IMR-90 (cell line): ENCODE results near the gene HIF1A. TPM values are rescaled to one million over a fixed set of nuclear protein-coding genes. Genes with fewer than 3 reads are reported as not detected.
A peak's percentile ranks its signal among the peaks of the same experiment; 100 is the strongest.

Source experiments
- ATAC-seq: fragments of 200-7000 bp; cut with Tn5 transposase; 2 replicates; pipeline ENCODE4 v1.9.1; 2020; ENCODE audit warnings: low read depth, mild to moderate bottlenecking, moderate library complexity
- BruUV-seq: library from RNA; stranded (reverse); fragments of 400-500 nt; replicated peaks from 2 replicates; lab custom pipeline; 2021; lab: Mats Ljungman, UMichigan
- CTCF ChIA-PET: fragments of 300-600 bp; formaldehyde crosslinking; extraction: SDS; loops from one replicate; lab custom pipeline; 2021; ENCODE audit warnings: antibody characterized with exemption; lab: Yijun Ruan, JAX
- POLR2A ChIA-PET: fragments of 300-600 bp; sonication (Branson Sonifier 250); formaldehyde crosslinking; loops from one replicate; lab custom pipeline; 2022; ENCODE audit warnings: antibody characterized with exemption; ENCODE audit not compliant: unreplicated experiment; lab: Charles Lee
- DNase-seq: peaks from one replicate; pipeline ENCODE4 v3.0.0; 2013
- H2AFZ ChIP-seq: replicated peaks from 2 replicates; pipeline ENCODE3; 2013; ENCODE audit warnings: low read length, mild to moderate bottlenecking; ENCODE audit not compliant: poor library complexity
- H2AK5ac ChIP-seq: 2 replicates; pipeline ENCODE4 v1.6.1; 2013; ENCODE audit warnings: low read depth, low read length, inconsistent platforms
- H2AK9ac ChIP-seq: replicated peaks from 2 replicates; pipeline ENCODE3; 2013; ENCODE audit warnings: mild to moderate bottlenecking, low read depth, low read length, moderate library complexity; ENCODE audit not compliant: poor library complexity
- H2BK120ac ChIP-seq: 2 replicates; pipeline ENCODE4 v1.6.1; 2013; ENCODE audit warnings: low read depth, low read length, inconsistent platforms
- H2BK15ac ChIP-seq: 3 replicates; pipeline ENCODE4 v1.6.1; 2013; ENCODE audit warnings: low read depth, low read length, inconsistent platforms
- H2BK20ac ChIP-seq: 2 replicates; pipeline ENCODE4 v1.6.1; 2013; ENCODE audit warnings: low read depth, mild to moderate bottlenecking, inconsistent platforms, low read length, moderate library complexity
- H2BK5ac ChIP-seq: 2 replicates; pipeline ENCODE4 v1.6.1; 2013; ENCODE audit warnings: mild to moderate bottlenecking, low read depth, low read length, inconsistent platforms; ENCODE audit not compliant: poor library complexity, severe bottlenecking
- H3K14ac ChIP-seq: replicated peaks from 2 replicates; pipeline ENCODE4 v1.6.1; 2013; ENCODE audit warnings: low read depth, low read length, inconsistent platforms
- H3K18ac ChIP-seq: 2 replicates; pipeline ENCODE4 v1.6.1; 2013; ENCODE audit warnings: low read depth, low read length, control low read depth
- H3K23ac ChIP-seq: 2 replicates; pipeline ENCODE4 v1.6.1; 2013; ENCODE audit warnings: low read depth, low read length, inconsistent platforms
- H3K27ac ChIP-seq: 2 replicates; pipeline ENCODE4 v1.5.1; 2013; ENCODE audit warnings: mild to moderate bottlenecking, control low read depth, low read length; ENCODE audit not compliant: insufficient read depth
- H3K27me3 ChIP-seq: 2 replicates; pipeline ENCODE4 v1.6.1; 2013; ENCODE audit warnings: low read length; ENCODE audit not compliant: control insufficient read depth, insufficient read depth
- H3K36me3 ChIP-seq: 2 replicates; pipeline ENCODE4 v1.6.1; 2013; ENCODE audit warnings: low read length, mixed read lengths; ENCODE audit not compliant: control insufficient read depth, insufficient read depth
- H3K4ac ChIP-seq: 2 replicates; pipeline ENCODE4 v1.6.1; 2013; ENCODE audit warnings: low read depth, low read length, inconsistent platforms
- H3K4me1 ChIP-seq: 2 replicates; pipeline ENCODE4 v1.6.1; 2013; ENCODE audit warnings: low read length, mixed read lengths; ENCODE audit not compliant: control insufficient read depth, insufficient read depth
- H3K4me2 ChIP-seq: 2 replicates; pipeline ENCODE4 v1.6.1; 2013; ENCODE audit warnings: low read depth, mild to moderate bottlenecking, control low read depth, low read length, moderate library complexity
- H3K4me3 ChIP-seq: 2 replicates; pipeline ENCODE4 v1.5.1; 2013; ENCODE audit warnings: low read depth, mild to moderate bottlenecking, control low read depth, low read length, moderate library complexity; ENCODE audit not compliant: insufficient read depth
- H3K56ac ChIP-seq: 2 replicates; pipeline ENCODE4 v1.6.1; 2013; ENCODE audit warnings: low read length, inconsistent platforms; ENCODE audit not compliant: insufficient read depth; ENCODE audit errors: extremely low read depth
- H3K79me1 ChIP-seq, 2 experiments: 2 replicates each; pipeline ENCODE4 v1.6.1; 2013; ENCODE audit warnings: low read length in 2 of 2, inconsistent platforms in 1 of 2, low read depth in 1 of 2
- H3K9ac ChIP-seq: 2 replicates; pipeline ENCODE4 v1.6.1; 2013; ENCODE audit warnings: low read depth, low read length, control low read depth
- H3K9me1 ChIP-seq: 2 replicates; pipeline ENCODE4 v1.6.1; 2013; ENCODE audit warnings: low read length, inconsistent platforms; ENCODE audit not compliant: insufficient read depth
- H3K9me3 ChIP-seq: 2 replicates; pipeline ENCODE4 v1.6.1; 2013; ENCODE audit warnings: low read length; ENCODE audit not compliant: control insufficient read depth, insufficient read depth
- H4K20me1 ChIP-seq: 2 replicates; pipeline ENCODE4 v1.6.1; 2013; ENCODE audit warnings: low read length, inconsistent platforms; ENCODE audit not compliant: insufficient read depth
- H4K5ac ChIP-seq: 2 replicates; pipeline ENCODE4 v1.6.1; 2013; ENCODE audit warnings: mild to moderate bottlenecking, low read depth, low read length, control low read depth
- H4K8ac ChIP-seq, 2 experiments: 2 replicates each; pipeline ENCODE4 v1.6.1; 2013; ENCODE audit warnings: low read depth in 2 of 2, low read length in 2 of 2, control low read depth in 1 of 2, inconsistent platforms in 1 of 2
- H4K91ac ChIP-seq: 2 replicates; pipeline ENCODE4 v1.6.1; 2013; ENCODE audit warnings: low read depth, low read length, inconsistent platforms; ENCODE audit not compliant: insufficient read depth
- BHLHE40 ChIP-seq: fragments of 150-350 bp; IDR thresholded peaks from 2 replicates; pipeline ENCODE4 v1.6.1; 2016; ENCODE audit warnings: mild to moderate bottlenecking, low read depth, low read length
- CHD1 ChIP-seq: IDR thresholded peaks from 2 replicates; pipeline ENCODE4 v1.6.1; 2012; ENCODE audit warnings: low read depth, low read length, improper control_type of control experiment
- CTCF ChIP-seq: conservative IDR thresholded peaks from 2 replicates; pipeline ENCODE4 v1.5.1; 2012; ENCODE audit warnings: mild to moderate bottlenecking, low read depth, low read length, improper control_type of control experiment
- ELK1 ChIP-seq: fragments of 150-350 bp; IDR thresholded peaks from 2 replicates; pipeline ENCODE4 v1.6.1; 2016; ENCODE audit warnings: low read depth, mild to moderate bottlenecking, low read length, moderate library complexity, borderline replicate concordance
- MAFK ChIP-seq: IDR thresholded peaks from 2 replicates; pipeline ENCODE4 v1.6.1; 2012; ENCODE audit warnings: low read depth, low read length, improper control_type of control experiment
- MAZ ChIP-seq: IDR thresholded peaks from 2 replicates; pipeline ENCODE4 v1.6.1; 2012; ENCODE audit warnings: low read depth, mild to moderate bottlenecking, low read length, improper control_type of control experiment, moderate library complexity, borderline replicate concordance
- MXI1 ChIP-seq: IDR thresholded peaks from 2 replicates; pipeline ENCODE4 v1.6.1; 2012; ENCODE audit warnings: low read depth, mild to moderate bottlenecking, low read length, moderate library complexity, borderline replicate concordance
- POLR2A ChIP-seq: IDR thresholded peaks from 2 replicates; pipeline ENCODE4 v1.6.1; 2012; ENCODE audit warnings: mild to moderate bottlenecking, low read depth, low read length
- RAD21 ChIP-seq: IDR thresholded peaks from 2 replicates; pipeline ENCODE4 v1.6.1; 2012; ENCODE audit warnings: low read length, improper control_type of control experiment
- RCOR1 ChIP-seq: IDR thresholded peaks from 2 replicates; pipeline ENCODE4 v1.6.1; 2012; ENCODE audit warnings: mild to moderate bottlenecking, low read length, improper control_type of control experiment; ENCODE audit not compliant: insufficient replicate concordance
- RFX5 ChIP-seq: IDR thresholded peaks from 2 replicates; pipeline ENCODE4 v1.8.0; 2012; ENCODE audit warnings: low read depth, mild to moderate bottlenecking, low read length, moderate library complexity
- SMC3 ChIP-seq: fragments of 150-350 bp; IDR thresholded peaks from 2 replicates; pipeline ENCODE4 v1.6.1; 2016; ENCODE audit warnings: low read depth, mild to moderate bottlenecking, antibody characterized with exemption, low read length, moderate library complexity
- USF2 ChIP-seq: fragments of 150-350 bp; IDR thresholded peaks from 2 replicates; pipeline ENCODE4 v1.6.1; 2017; ENCODE audit warnings: mild to moderate bottlenecking, antibody characterized with exemption, low read length, low read depth
- WGBS, 2 experiments: methylation state at CpG; one replicate each; pipeline versions ENCODE4 v1.1.5 to v1.1.7; 2013; ENCODE audit warnings: missing lambda C conversion rate in 2 of 2; ENCODE audit not compliant: insufficient read length in 1 of 2; ENCODE audit errors: extremely low coverage in 2 of 2; 5-methylcytosine and 5-hydroxymethylcytosine counted together
- dilution Hi-C: fragments of 300-500 bp; cut with HindIII; formaldehyde crosslinking; loops from one replicate; pipeline ENCODE4 v1.14.3; 2018; ENCODE audit warnings: low sequenced_read_pairs; ENCODE audit not compliant: unreplicated experiment
- in situ Hi-C: fragments of 300-500 bp; cut with MboI; formaldehyde crosslinking; loops from 3 replicates; pipeline ENCODE4 v1.14.3; 2019; ENCODE audit warnings: low sequenced_read_pairs, inconsistent platforms, mixed read lengths
- intact Hi-C: fragments of 100-400 bp; cut with micrococcal nuclease; formaldehyde crosslinking; loops from 2 replicates; pipeline ENCODE4 v1.10.0; 2022
- polyA plus RNA-seq, 3 experiments: library from polyadenylated mRNA; depleted of rRNA; stranded (reverse); fragments of >200 nt; gene quantifications; 2 replicates each; pipeline ENCODE4 v1.2.3, GENCODE V29; 2012; ENCODE audit warnings: low replicate concordance in 1 of 3
- total RNA-seq: library from RNA; depleted of rRNA; stranded (reverse); fragments of >200 nt; gene quantifications from 2 replicates; pipeline ENCODE4 v1.2.3, GENCODE V29; 2012

HIF1A gene
- total and polyA plus RNA-seq, 2 of the 4 experiments (the other 2 are of a cell fraction): 128 to 301 TPM

GRCh38 chr14:61756135-61756534, 60.8 kb downstream of the HIF1A start:
- TF ChIP-seq USF2: no peak
- TF ChIP-seq CTCF: no peak
- no peak for TF ChIP-seq RCOR1
- TF ChIP-seq MXI1: no peak
- TF ChIP-seq MAFK: no peak
- no peak for TF ChIP-seq RFX5
- no peak for TF ChIP-seq BHLHE40
- TF ChIP-seq RAD21: no peak
- no peak for TF ChIP-seq MAZ
- TF ChIP-seq POLR2A: no peak
- no peak for TF ChIP-seq SMC3
- TF ChIP-seq ELK1: no peak
- TF ChIP-seq CHD1: no peak
- Histone ChIP-seq H3K4me3 (no peak overlapping the region), H4K20me1 (0 out of 2 replicates have a peak, but pooled peaks cover 4% of the 10 kb centered on the region), H2AK9ac (no peak overlapping the region), H3K9me1 (peaks cover 2% of the 10 kb centered on the region; the same call in 1 of the 2 replicates), H3K18ac (peak overlapping the region; percentile 74), H2AK5ac (peak overlapping the region; percentile 69), H3K23ac (no peak overlapping the region), H2BK20ac (peak overlapping the region; percentile 78; the same call in 1 of the 2 replicates), H3K9ac (no peak overlapping the region), H2AFZ (no peak overlapping the region), H3K4ac (peak overlapping the region; percentile 64), H4K8ac (peak overlapping the region; percentile 54 to 66; a peak in 1 of 4 replicates), H2BK5ac (peak overlapping the region; percentile 99), H3K4me2 (no peak overlapping the region), H4K5ac (no peak overlapping the region), H3K56ac (no peak overlapping the region), H3K27ac (0 out of 2 replicates have a peak overlapping the region, but pooled peaks have one; percentile 4), H2BK120ac (peak overlapping the region; percentile 51; the same call in 1 of the 2 replicates), H3K36me3 (peaks cover 2% of the 10 kb centered on the region; the same call in 1 of the 2 replicates), H2BK15ac (peak overlapping the region; percentile 56; the same call in 2 of the 3 replicates), H3K9me3 (peaks cover 4% of the 10 kb centered on the region), H3K4me1 (peaks cover 6% of the 10 kb centered on the region), H3K79me1 (no peaks in the 10 kb centered on the region), H4K91ac (peak overlapping the region; percentile 34; the same call in 1 of the 2 replicates), H3K27me3 (no peaks in the 10 kb centered on the region), H3K14ac (no peak overlapping the region)
- WGBS, 2 experiments: no CpG with 5 or more reads among the region's 2 CpGs
- dilution Hi-C loops: no loop called here
- BruUV-seq: no TSS peak
- in situ Hi-C loops: no loop called here
- ChIA-PET POLR2A (no interaction called here), CTCF (no interaction called here)
- DNase-seq (no peak), ATAC-seq (no peak)
- intact Hi-C loops: no loop called here
